RKO (cell line): ENCODE results near the gene C1R.
"Not testable (repeated sequence)": the region's sequence is repeated elsewhere in the genome, so short reads cannot be mapped to it uniquely, and the experiment has no call there.

Experiments
- DNase-seq: peaks from one replicate; pipeline ENCODE4 v3.0.0-alpha.2; 2016; ENCODE audit warnings: low spot score

The C1R gene

GRCh38 chr12:7068240-7068993 lies 23.8 kb downstream of the C1R start:
- DNase-seq = no peak

- no peak for DNase-seq
Measured at GRCh38 chr12:7067096-7067495, 25.1 kb downstream of the C1R start.

- DNase-seq = no peak
Measured at GRCh38 chr12:7066596-7066995, 25.6 kb downstream of the C1R start.

DNA sequence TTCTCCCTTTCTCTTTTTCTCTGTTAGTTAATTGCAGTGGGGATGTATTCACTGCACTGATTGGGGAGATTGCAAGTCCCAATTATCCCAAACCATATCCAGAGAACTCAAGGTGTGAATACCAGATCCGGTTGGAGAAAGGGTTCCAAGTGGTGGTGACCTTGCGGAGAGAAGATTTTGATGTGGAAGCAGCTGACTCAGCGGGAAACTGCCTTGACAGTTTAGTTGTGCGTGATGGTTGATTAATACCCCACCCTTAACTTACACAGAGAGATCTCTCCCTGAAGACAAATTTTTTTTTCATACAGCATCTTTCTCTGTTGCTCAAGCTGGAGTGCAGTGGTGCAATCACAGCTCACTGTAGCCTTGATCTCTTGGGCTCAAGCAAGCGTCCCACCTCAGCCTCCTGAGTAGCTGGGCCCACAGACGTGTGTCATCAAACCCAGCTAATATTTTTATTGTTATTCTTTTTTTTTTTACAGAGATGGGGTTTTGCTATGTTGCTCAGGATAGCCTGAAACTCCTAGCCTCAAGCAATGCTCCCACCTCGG lies 27.1 kb downstream of the C1R start:
- no peak for DNase-seq

DNA sequence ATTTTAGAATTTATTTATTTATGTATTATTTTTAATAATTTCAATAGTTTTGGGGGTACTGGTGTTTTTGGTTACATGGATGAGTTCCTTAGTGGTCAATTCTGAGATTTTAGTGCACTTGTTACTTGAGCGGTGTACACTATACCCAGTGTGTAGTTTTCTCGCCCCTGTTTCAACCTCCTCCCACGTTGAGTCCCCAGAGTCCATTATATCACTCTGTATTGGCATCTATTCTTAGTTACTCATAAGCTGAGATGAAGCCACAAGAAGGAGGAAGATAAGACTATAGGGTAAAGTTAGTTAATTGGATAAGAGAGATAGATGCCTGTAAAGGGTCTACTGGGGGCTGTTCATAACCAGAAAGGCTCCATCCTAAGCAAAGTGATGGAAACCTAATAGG lies 27.7 kb downstream of the C1R start:
- no peak for DNase-seq

DNA sequence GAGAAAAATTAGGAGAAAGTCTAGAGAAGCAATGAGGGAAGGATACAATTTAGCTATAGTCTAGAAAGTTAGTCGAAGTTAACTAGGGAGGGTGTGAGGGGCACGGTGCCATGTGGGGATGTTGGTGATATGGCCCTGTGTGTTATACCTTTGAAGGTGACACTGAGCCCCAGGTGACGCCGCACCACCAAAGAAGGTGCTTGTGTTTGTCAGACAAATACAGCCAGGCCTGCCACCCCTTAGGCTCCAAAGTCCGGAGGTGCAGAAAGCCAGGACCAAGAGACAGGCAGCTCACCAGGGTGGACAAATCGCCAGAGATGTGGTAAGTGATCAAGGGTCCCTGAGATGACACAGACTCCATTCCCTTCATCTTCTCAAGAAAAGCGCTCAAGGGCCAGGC lies 30.6 kb downstream of the C1R start:
- DNase-seq = no peak

DNA sequence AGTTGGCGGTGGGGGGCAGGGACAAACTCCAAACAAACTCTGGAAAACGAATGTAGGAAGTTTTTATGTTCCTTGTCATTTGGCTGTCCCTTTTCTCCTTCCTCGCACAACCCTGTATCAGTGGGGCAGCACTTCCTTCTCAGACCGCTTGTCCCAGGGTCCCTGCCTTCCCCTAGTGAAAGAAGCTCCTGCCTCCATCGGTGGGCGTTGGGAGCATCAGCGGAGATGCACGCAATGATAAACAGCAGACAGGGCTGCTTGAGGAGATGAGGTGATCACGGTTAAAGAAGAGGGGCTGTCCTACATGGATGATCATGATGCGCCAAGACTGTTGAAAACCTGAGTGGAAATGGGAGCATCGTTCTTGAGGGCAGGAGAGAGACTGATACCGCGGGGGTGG lies 31.1 kb downstream of the C1R start:
- no peak for DNase-seq

- peak; percentile 21 for DNase-seq
Measured at GRCh38 chr12:7060353-7060954, 31.8 kb downstream of the C1R start, which contains the start of gene C1S. Gene C1S, plus strand, starts transcription at chr12:7060718. Its CDS starts 1,195 bp downstream, at chr12:7061913.

GRCh38 chr12:7059780-7060179 lies 32.5 kb downstream of the C1R start:
- DNase-seq = no peak

- no peak for DNase-seq
Measured at GRCh38 chr12:7058850-7059395, 33.3 kb downstream of the C1R start.

DNA sequence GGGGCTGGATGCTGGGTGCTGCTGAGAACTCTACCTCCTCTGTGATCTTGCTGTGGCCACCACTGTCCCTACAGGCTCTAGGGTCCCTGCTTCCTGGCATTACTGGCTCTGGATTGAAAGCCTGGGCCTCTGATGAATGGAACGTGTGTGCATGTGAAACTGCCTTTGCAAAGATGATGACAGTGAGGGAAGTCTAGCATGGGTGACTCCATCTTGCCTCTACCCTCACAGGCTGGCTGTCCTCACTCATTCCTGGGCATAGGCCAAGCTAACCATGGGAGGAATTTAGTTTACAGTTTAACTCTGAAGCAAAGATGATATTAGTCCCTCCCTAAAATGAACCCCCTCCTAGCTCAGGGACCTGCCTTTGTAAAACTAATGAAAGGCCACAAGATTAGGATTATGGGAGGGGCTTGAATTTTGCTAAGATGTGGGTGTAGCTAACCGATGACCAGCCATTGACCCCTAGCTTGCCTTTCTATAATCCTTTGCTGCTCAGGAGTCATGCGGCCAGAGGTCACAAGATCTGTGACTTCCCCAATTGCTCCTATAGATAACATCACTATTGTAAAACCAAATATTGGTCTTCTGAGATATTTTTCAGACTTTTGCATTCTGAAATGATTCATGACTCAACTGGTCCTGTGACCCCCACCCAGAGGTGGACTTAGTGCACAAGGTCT lies 33.9 kb downstream of the C1R start:
- no peak for DNase-seq

DNA sequence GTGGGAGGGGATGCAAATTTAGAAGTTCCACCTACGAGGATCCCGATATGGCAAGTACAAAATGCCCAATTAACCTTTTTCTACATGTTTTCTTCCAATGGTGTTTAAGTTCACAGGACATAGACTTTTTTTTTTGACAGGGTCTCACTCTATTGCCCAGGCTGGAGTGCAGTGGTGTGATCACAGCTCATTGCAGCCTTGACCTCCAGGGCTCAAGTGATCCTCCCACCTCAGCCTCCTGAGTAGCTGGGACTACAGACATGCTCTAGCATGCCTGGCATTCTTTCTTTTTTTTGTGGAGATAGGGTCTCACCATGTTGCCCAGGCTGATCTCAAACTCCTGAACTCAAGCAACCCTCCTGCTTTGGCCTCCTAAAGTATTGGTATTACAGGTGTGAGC lies 36.5 kb downstream of the C1R start:
- not testable (repeated sequence) for DNase-seq

DNA sequence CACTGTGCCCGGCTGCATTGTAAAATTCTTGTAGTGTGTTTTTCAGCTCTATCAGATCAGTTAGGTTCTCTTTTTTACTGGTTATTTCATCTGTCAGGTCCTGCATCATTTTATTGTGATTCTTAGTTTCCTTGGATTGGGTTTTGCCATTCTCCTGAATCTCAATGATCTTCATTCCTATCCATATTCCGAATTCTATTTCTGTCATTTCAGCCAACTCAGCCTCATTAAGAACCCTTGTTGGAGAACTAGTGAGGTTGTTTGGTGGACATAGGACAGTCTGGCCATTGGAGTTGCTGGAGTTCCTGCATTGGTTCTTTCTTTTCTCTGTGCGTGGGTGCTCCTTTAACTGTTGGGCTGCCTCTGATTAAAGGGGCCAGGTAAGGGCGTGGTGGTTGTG lies 37.3 kb downstream of the C1R start:
- DNase-seq = no peak

- DNase-seq = not testable (repeated sequence)
Measured at GRCh38 chr12:7049973-7050372, 42.3 kb downstream of the C1R start.

GRCh38 chr12:7049445-7049951 lies 42.7 kb downstream of the C1R start:
- DNase-seq = not testable (repeated sequence)

GRCh38 chr12:7047306-7047705 lies 44.9 kb downstream of the C1R start:
- DNase-seq = no peak

DNA sequence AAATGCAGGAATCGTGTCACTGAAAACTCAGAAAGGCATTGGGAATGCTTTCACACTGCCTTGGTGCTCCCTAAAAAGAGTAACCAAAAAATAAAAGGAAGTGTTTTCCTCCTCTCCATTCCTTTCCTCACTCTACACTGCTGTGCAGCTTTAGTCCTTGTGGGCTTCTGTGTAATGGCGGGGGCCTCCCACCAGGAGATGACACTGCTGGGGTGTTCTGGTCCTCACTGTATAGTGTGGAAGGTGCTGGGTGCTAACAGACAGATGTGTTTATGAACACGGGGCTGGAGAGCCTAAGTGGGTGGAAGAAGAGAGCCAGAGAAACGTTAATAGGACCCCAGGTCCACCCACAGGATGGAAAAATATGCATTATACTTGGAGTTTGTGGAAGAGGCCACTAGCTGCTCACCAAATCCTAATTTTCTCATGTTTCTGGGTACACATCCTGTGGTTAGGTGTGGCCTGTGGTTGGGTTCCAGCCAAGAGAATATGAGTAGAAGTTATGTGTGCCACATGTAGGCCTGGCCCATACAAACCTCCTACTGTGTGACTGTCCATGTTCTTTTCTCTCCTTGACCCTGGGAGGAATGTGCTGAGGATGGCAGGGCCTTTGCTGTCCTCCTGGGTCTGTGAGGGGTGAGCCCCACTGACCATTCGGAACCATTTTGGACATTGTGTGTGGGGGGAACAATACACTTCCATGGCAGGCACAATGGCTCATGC lies 45.7 kb downstream of the C1R start:
- DNase-seq = no peak

- DNase-seq = no peak
Measured at GRCh38 chr12:7045913-7046312, 46.3 kb downstream of the C1R start.

DNA sequence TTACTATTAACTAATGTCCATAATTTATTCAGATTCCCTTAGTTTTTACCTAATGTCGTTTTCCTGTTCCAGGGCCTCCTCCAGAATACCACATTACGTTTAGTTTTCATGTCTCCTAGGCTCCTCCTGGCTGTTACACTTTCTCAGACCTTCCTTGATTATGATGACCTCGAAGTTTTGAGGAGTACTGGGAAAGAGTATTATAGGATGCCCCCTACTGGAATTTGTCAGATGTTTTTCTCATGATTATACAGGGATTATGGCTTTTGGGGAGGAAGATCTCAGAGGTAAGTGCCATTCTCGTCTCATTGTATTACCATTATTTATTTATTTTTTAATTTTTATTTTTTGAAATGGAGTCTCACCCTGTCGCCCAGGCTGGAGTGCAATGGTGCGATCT lies 49.4 kb downstream of the C1R start:
- peak; percentile 33 for DNase-seq

DNA sequence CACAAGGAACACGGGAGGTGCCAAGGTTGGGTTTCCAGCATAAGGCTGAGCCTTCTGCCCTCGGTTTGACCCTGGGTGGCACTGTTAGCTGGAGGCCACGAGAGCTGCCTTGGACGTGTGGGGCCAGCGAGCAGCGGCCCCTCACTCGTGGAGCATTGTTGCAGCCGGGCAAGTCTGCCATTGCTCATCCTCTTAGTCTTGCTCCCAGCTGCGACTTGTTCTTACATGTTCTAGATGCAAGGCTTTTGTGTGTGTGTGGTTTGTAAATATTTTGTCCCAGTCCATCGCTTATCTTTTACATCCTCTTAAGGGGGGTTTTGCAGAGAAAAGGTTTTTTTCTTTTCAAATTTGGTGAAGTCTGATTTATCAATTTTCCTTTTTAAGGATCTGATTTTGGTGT lies 52.8 kb downstream of the C1R start:
- no peak for DNase-seq

DNA sequence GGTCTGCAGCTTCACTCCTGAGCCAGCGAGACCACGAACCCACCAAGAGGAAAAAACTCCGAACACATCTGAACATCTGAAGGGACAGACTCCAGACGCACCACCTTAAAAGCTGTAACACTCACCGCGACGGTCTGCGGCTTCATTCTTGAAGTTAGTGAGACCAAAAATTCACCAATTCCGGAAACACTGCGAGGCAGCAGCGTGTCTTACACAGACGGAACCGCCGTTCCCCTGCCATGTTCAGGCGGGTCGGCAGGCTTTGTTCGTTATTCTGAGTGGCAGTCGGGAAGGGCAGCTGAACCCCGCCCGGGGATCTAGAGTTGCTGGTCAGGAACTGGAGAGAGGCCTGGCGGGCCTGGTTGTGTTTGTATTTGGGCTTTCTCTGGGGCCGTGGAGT lies 53.7 kb downstream of the C1R start:
- no peak for DNase-seq

GRCh38 chr12:7037411-7037810 lies 54.8 kb downstream of the C1R start:
- DNase-seq = not testable (repeated sequence)
